ENCODE data around the gene PGLYRP1.
A peak's percentile ranks its signal among the peaks of the same experiment; 100 is the strongest.

GRCh38 chr19:46016426-46017094 is 6.3 kb downstream of the PGLYRP1 start:
- TF ChIP-seq CTCF (IDR thresholded peaks at IDR 0.05) (peak in 3 of 4 experiments; percentile 58 to 94 (median 61)), POLR2AphosphoS5 (IDR thresholded peaks at IDR 0.05) (no peak)
